HEK293 (cell line): ENCODE data around the gene IQCE.
"Not testable (repeated sequence)": the region's sequence is repeated elsewhere in the genome, so short reads cannot be mapped to it uniquely, and the experiment has no call there.

ENCODE experiments used
- CTCF ChIP-seq: fragments of 450-650 bp; formaldehyde crosslinking; IDR thresholded peaks from 2 replicates; pipeline ENCODE4 v1.5.1; 2016; ENCODE audit warnings: missing biosample characterization, missing genetic modification characterization
- PBX3 ChIP-seq: sonication (generic); formaldehyde crosslinking; IDR thresholded peaks from 2 replicates; pipeline ENCODE4 v1.8.1; 2022; ENCODE audit warnings: mild to moderate bottlenecking, moderate library complexity, missing genetic modification reagents
- SP3 ChIP-seq: fragments of 450-650 bp; formaldehyde crosslinking; IDR thresholded peaks from 2 replicates; pipeline ENCODE4 v1.5.1; 2016; ENCODE audit warnings: missing biosample characterization, missing genetic modification characterization
- ZBTB10 ChIP-seq: fragments of 450-650 bp; formaldehyde crosslinking; IDR thresholded peaks from 2 replicates; pipeline ENCODE4 v1.5.1; 2016; ENCODE audit warnings: missing biosample characterization, missing genetic modification characterization
- ZNF266 ChIP-seq: fragments of 450-650 bp; formaldehyde crosslinking; IDR thresholded peaks from 2 replicates; pipeline ENCODE4 v1.5.1; 2016; ENCODE audit warnings: missing biosample characterization, missing genetic modification characterization, low read depth
- ZNF274 ChIP-seq, 2 experiments: fragments of 200-500 bp in 1 of 2; fragments of 450-650 bp in 1 of 2; sonication (Bioruptor generic) in 1 of 2; formaldehyde crosslinking in 1 of 2; IDR thresholded peaks; 2 replicates each; pipeline versions ENCODE4 v1.5.1 to v1.6.1; 2014 to 2016; ENCODE audit warnings: borderline replicate concordance in 1 of 2, inconsistent platforms in 1 of 2, low read length in 1 of 2, missing biosample characterization in 1 of 2, missing genetic modification characterization in 1 of 2
- ZNF530 ChIP-seq: fragments of 450-650 bp; formaldehyde crosslinking; IDR thresholded peaks from 2 replicates; pipeline ENCODE4 v1.5.1; 2016; ENCODE audit warnings: low read depth, missing biosample characterization, missing genetic modification characterization
- ZNF560 ChIP-seq: fragments of 450-650 bp; formaldehyde crosslinking; IDR thresholded peaks from 2 replicates; pipeline ENCODE4 v1.5.1; 2017; ENCODE audit warnings: missing biosample characterization, missing genetic modification characterization, borderline replicate concordance
- ZNF639 ChIP-seq: fragments of 450-650 bp; formaldehyde crosslinking; IDR thresholded peaks from 2 replicates; pipeline ENCODE4 v1.5.1; 2016; ENCODE audit warnings: missing biosample characterization, missing genetic modification characterization

- TF ChIP-seq CTCF; ZBTB10 (tag by site-specific recombination); ZNF530 (tag by site-specific recombination); ZNF639 (tag by site-specific recombination); ZNF274 (IDR thresholded peaks at IDR 0.05; ENCODE audit: low read length); ZNF274 (tag by site-specific recombination; IDR thresholded peaks at IDR 0.05; ENCODE audit: borderline replicate concordance); ZNF266 (tag by site-specific recombination); PBX3 (CRISPR knock-in tag); SP3 (tag by site-specific recombination); ZNF560 (tag by site-specific recombination): not testable (repeated sequence)
These were observed 24.6 kb upstream of the IQCE start for GRCh38 chr7:2534214-2534613.
